GM23338 (cell line): ENCODE data around the gene F2. TPM values are rescaled to one million over a fixed set of nuclear protein-coding genes. Genes with fewer than 3 reads are reported as not detected.
"Not testable (repeated sequence)": the region's sequence is repeated elsewhere in the genome, so short reads cannot be mapped to it uniquely, and the experiment has no call there.

Experiments used
- ATAC-seq: fragments of 200-7000 bp; cut with Tn5 transposase; 3 replicates; pipeline ENCODE4 v1.9.1; 2020
- DNase-seq: peaks from one replicate; pipeline ENCODE4 v3.0.0-alpha.2; 2015; ENCODE audit warnings: low spot score
- H2AFZ ChIP-seq: fragments of 200-600 bp; sonication (generic); 2 replicates; pipeline ENCODE4 v1.8.0; 2016; ENCODE audit warnings: antibody characterized with exemption, mild to moderate bottlenecking, moderate library complexity
- H3F3A ChIP-seq: fragments of 200-600 bp; sonication (generic); replicated peaks from 2 replicates; pipeline ENCODE4 v1.8.0; 2017; ENCODE audit warnings: antibody characterized with exemption, mixed run types, low read depth
- H3K27ac ChIP-seq: fragments of 200-600 bp; sonication (generic); 2 replicates; pipeline ENCODE4 v1.6.1; 2016; ENCODE audit warnings: low read depth
- H3K27me3 ChIP-seq: fragments of 200-600 bp; sonication (generic); 2 replicates; pipeline ENCODE4 v1.8.0; 2016; ENCODE audit warnings: mild to moderate bottlenecking, mixed run types, moderate library complexity; ENCODE audit not compliant: insufficient read depth
- H3K36me3 ChIP-seq: fragments of 200-600 bp; sonication (generic); 2 replicates; pipeline ENCODE4 v1.8.0; 2016; ENCODE audit warnings: mild to moderate bottlenecking; ENCODE audit not compliant: insufficient read depth
- H3K4me1 ChIP-seq: fragments of 200-600 bp; sonication (generic); 2 replicates; pipeline ENCODE4 v1.8.0; 2016; ENCODE audit warnings: mild to moderate bottlenecking, moderate library complexity; ENCODE audit not compliant: insufficient read depth
- H3K4me2 ChIP-seq: fragments of 200-600 bp; sonication (generic); 2 replicates; pipeline ENCODE4 v1.7.1; 2017; ENCODE audit warnings: mixed run types
- H3K4me3 ChIP-seq: fragments of 200-600 bp; sonication (generic); 2 replicates; pipeline ENCODE4 v1.6.1; 2016; ENCODE audit warnings: mixed run types
- H3K79me2 ChIP-seq: fragments of 200-600 bp; sonication (generic); replicated peaks from 2 replicates; pipeline ENCODE4 v1.8.0; 2017; ENCODE audit warnings: mild to moderate bottlenecking; ENCODE audit not compliant: insufficient read depth
- H3K9me2 ChIP-seq: fragments of 200-600 bp; sonication (generic); 2 replicates; pipeline ENCODE4 v1.8.0; 2017; ENCODE audit not compliant: insufficient read depth
- H4K20me1 ChIP-seq: fragments of 200-600 bp; sonication (generic); replicated peaks from 2 replicates; pipeline ENCODE4 v1.8.0; 2017; ENCODE audit warnings: mild to moderate bottlenecking; ENCODE audit not compliant: insufficient read depth
- H3K27ac Mint-ChIP-seq: 2 replicates; pipeline ENCODE4 v1.8.0; 2020; ENCODE audit warnings: inconsistent platforms, mild to moderate bottlenecking, moderate library complexity, mixed read lengths
- H3K27me3 Mint-ChIP-seq: 3 replicates; pipeline ENCODE4 v1.8.0; 2022; ENCODE audit warnings: low read depth, mild to moderate bottlenecking, moderate library complexity, mixed read lengths, inconsistent platforms; ENCODE audit not compliant: insufficient read depth, poor library complexity
- H3K36me3 Mint-ChIP-seq: 3 replicates; pipeline ENCODE4 v1.8.0; 2021; ENCODE audit warnings: low read depth, mild to moderate bottlenecking, inconsistent platforms, moderate library complexity, mixed read lengths
- H3K4me1 Mint-ChIP-seq: 3 replicates; pipeline ENCODE4 v1.8.0; 2020; ENCODE audit warnings: mild to moderate bottlenecking, inconsistent platforms, mixed read lengths
- H3K4me3 Mint-ChIP-seq: 3 replicates; pipeline ENCODE4 v1.8.0; 2021; ENCODE audit warnings: moderate library complexity, mild to moderate bottlenecking, inconsistent platforms, mixed read lengths
- H3K9me3 Mint-ChIP-seq: 3 replicates; pipeline ENCODE4 v1.8.0; 2020; ENCODE audit warnings: moderate library complexity, mild to moderate bottlenecking, inconsistent platforms, mixed read lengths
- CREB1 ChIP-seq: fragments of 250-450 bp; sonication (Bioruptor Pico); IDR thresholded peaks from 2 replicates; pipeline ENCODE4 v1.5.0; 2020; ENCODE audit warnings: low read depth, mild to moderate bottlenecking, moderate library complexity
- REST ChIP-seq: IDR thresholded peaks from one replicate; pipeline ENCODE4 v1.6.1; 2018; ENCODE audit warnings: antibody characterized with exemption; ENCODE audit not compliant: unreplicated experiment
- STAT1 ChIP-seq: IDR thresholded peaks from one replicate; pipeline ENCODE4 v1.6.1; 2016; ENCODE audit warnings: antibody characterized with exemption; ENCODE audit not compliant: unreplicated experiment
- ZNF331 ChIP-seq: fragments of 250-450 bp; sonication (Bioruptor Pico); IDR thresholded peaks from 2 replicates; pipeline ENCODE4 v1.5.0; 2020; ENCODE audit warnings: low read depth, mild to moderate bottlenecking, moderate library complexity
- ZNF462 ChIP-seq: fragments of 250-450 bp; sonication (Bioruptor Pico); IDR thresholded peaks from 2 replicates; pipeline ENCODE4 v1.5.0; 2020; ENCODE audit warnings: mild to moderate bottlenecking, moderate library complexity
- polyA plus RNA-seq: library from polyadenylated mRNA; unstranded; fragments of >200 nt; fragmentation: Nextera tagmentation; extraction: Ambion mirVana; gene quantifications from 2 replicates; pipeline ENCODE4 v1.2.1, GENCODE V29; 2016
- total RNA-seq: library from RNA; depleted of rRNA; stranded (reverse); fragments of >200 nt; shearing (Covaris generic); gene quantifications from 2 replicates; pipeline ENCODE4 v1.2.3, GENCODE V29; 2014

F2 gene
- total and polyA plus RNA-seq, 2 experiments from 2014 or later, result 0.21 TPM; not detected in 1

- TF ChIP-seq ZNF462 (CRISPR knock-in tag) (no peak), STAT1 (no peak), CREB1 (no peak), ZNF331 (CRISPR knock-in tag) (no peak), REST (no peak)
Measured at GRCh38 chr11:46669711-46670139, 49.3 kb upstream of the F2 start (continued).

- not testable (repeated sequence) for H3K79me2 ChIP-seq, H3K27me3 Mint-ChIP-seq, H3K4me3 Mint-ChIP-seq, H3K27ac ChIP-seq, H3K9me2 ChIP-seq, H3K4me2 ChIP-seq, H3K27me3 ChIP-seq, H3K27ac Mint-ChIP-seq, H3K9me3 Mint-ChIP-seq, H2AFZ ChIP-seq, ATAC-seq, H4K20me1 ChIP-seq, DNase-seq, H3K4me3 ChIP-seq, H3F3A ChIP-seq
- peaks cover 16% of the 10 kb centered on the region for H3K4me1 ChIP-seq
- peaks cover 48% of the 10 kb centered on the region for H3K36me3 Mint-ChIP-seq
- peaks cover 29% of the 10 kb centered on the region; the same call in 1 of the 2 replicates for H3K36me3 ChIP-seq
- peaks cover 16% of the 10 kb centered on the region for H3K4me1 Mint-ChIP-seq
Measured at GRCh38 chr11:46670521-46670920, 48.5 kb upstream of the F2 start.
